HG03521 (cell line): ENCODE results near the gene FRMD3.

Source experiments
- ATAC-seq: cut with Tn5 transposase; IDR thresholded peaks from one replicate; pipeline ENCODE4 v1.9.1; 2021; ENCODE audit warnings: mild to moderate bottlenecking, moderate library complexity; ENCODE audit not compliant: unreplicated experiment

FRMD3 gene

GRCh38 chr9:83475741-83476140, 62.5 kb downstream of the FRMD3 start:
- ATAC-seq, result no peak

- no peak for ATAC-seq
These were observed 63.6 kb downstream of the FRMD3 start for GRCh38 chr9:83474631-83475030.

GRCh38 chr9:83473488-83473971, 64.7 kb downstream of the FRMD3 start:
- peak; percentile 97 for ATAC-seq

- no peak for ATAC-seq
These were observed 65.4 kb downstream of the FRMD3 start for GRCh38 chr9:83472764-83473163.

GRCh38 chr9:83472221-83472665, 66.0 kb downstream of the FRMD3 start:
- ATAC-seq, result no peak

- no peak for ATAC-seq
These were observed 67.0 kb downstream of the FRMD3 start for GRCh38 chr9:83471241-83471640.

GRCh38 chr9:83469722-83470121, 68.5 kb downstream of the FRMD3 start:
- ATAC-seq, result no peak

- no peak for ATAC-seq
These were observed 69.4 kb downstream of the FRMD3 start for GRCh38 chr9:83468821-83469220.

- ATAC-seq, result no peak
These were observed 71.3 kb downstream of the FRMD3 start for GRCh38 chr9:83466877-83467276.

- ATAC-seq, result no peak
These were observed 71.8 kb downstream of the FRMD3 start for GRCh38 chr9:83466351-83466750.

- no peak for ATAC-seq
These were observed 78.4 kb downstream of the FRMD3 start for GRCh38 chr9:83459830-83460229.

GRCh38 chr9:83458530-83458929, 79.7 kb downstream of the FRMD3 start:
- ATAC-seq, result no peak

GRCh38 chr9:83457005-83457404, 81.2 kb downstream of the FRMD3 start:
- ATAC-seq, result no peak

GRCh38 chr9:83456226-83456625, 82.0 kb downstream of the FRMD3 start:
- no peak for ATAC-seq

GRCh38 chr9:83454076-83454475, 84.1 kb downstream of the FRMD3 start:
- no peak for ATAC-seq

GRCh38 chr9:83451308-83451707, 86.9 kb downstream of the FRMD3 start:
- ATAC-seq, result no peak

- no peak for ATAC-seq
These were observed 88.2 kb downstream of the FRMD3 start for GRCh38 chr9:83449983-83450382.

GRCh38 chr9:83449166-83449565, 89.0 kb downstream of the FRMD3 start:
- ATAC-seq, result no peak

- ATAC-seq, result no peak
These were observed 89.6 kb downstream of the FRMD3 start for GRCh38 chr9:83448626-83449025.

GRCh38 chr9:83447351-83447750, 90.8 kb downstream of the FRMD3 start:
- ATAC-seq, result no peak

GRCh38 chr9:83445703-83446265, 92.4 kb downstream of the FRMD3 start:
- ATAC-seq, result no peak

- no peak for ATAC-seq
These were observed 94.1 kb downstream of the FRMD3 start for GRCh38 chr9:83444110-83444509.

GRCh38 chr9:83441390-83441789, 96.8 kb downstream of the FRMD3 start:
- no peak for ATAC-seq
